Astrocyte (in vitro differentiated cells and primary cell): Measurements from ENCODE around the gene EPC2. TPM values are rescaled to one million over a fixed set of nuclear protein-coding genes. Genes with fewer than 3 reads are reported as not detected.

Experiments
- DNase-seq: peaks from one replicate; pipeline ENCODE4 v3.0.0-alpha.2; 2010; ENCODE audit warnings: low read depth
- FAIRE-seq: peaks from 2 replicates; lab custom pipeline; 2011; peaks lifted over from hg19 to GRCh38; lab: Jason Lieb, UNC
- H2AFZ ChIP-seq: 2 replicates; pipeline ENCODE4 v1.6.0; 2012; ENCODE audit warnings: low read depth, low read length, inconsistent platforms
- H3K27ac ChIP-seq: 2 replicates; pipeline ENCODE4 v1.5.1; 2011; ENCODE audit warnings: low read depth, low read length, inconsistent platforms
- H3K27me3 ChIP-seq: 2 replicates; pipeline ENCODE4 v1.6.0; 2011; ENCODE audit warnings: low read length, inconsistent platforms; ENCODE audit not compliant: insufficient read depth
- H3K36me3 ChIP-seq: 2 replicates; pipeline ENCODE4 v1.5.1; 2011; ENCODE audit warnings: low read length, inconsistent platforms; ENCODE audit not compliant: insufficient read depth
- H3K4me1 ChIP-seq: 2 replicates; pipeline ENCODE4 v1.5.1; 2011; ENCODE audit warnings: low read length, inconsistent platforms; ENCODE audit not compliant: insufficient read depth
- H3K4me2 ChIP-seq: 2 replicates; pipeline ENCODE4 v1.6.0; 2012; ENCODE audit warnings: low read length, inconsistent platforms
- H3K4me3 ChIP-seq: 2 replicates; pipeline ENCODE4 v1.5.1; 2011; ENCODE audit warnings: low read depth, mild to moderate bottlenecking, low read length, inconsistent platforms; ENCODE audit not compliant: insufficient read depth
- H3K79me2 ChIP-seq: 2 replicates; pipeline ENCODE4 v1.6.0; 2012; ENCODE audit warnings: mild to moderate bottlenecking, low read length, inconsistent platforms; ENCODE audit not compliant: insufficient read depth
- H3K9ac ChIP-seq: 2 replicates; pipeline ENCODE4 v1.6.0; 2012; ENCODE audit warnings: mild to moderate bottlenecking, low read length, inconsistent platforms
- H3K9me3 ChIP-seq: 2 replicates; pipeline ENCODE4 v1.5.1; 2012; ENCODE audit warnings: low read depth, mild to moderate bottlenecking, low read length, inconsistent platforms; ENCODE audit not compliant: insufficient read depth
- H4K20me1 ChIP-seq: 2 replicates; pipeline ENCODE4 v1.6.0; 2012; ENCODE audit warnings: low read length, inconsistent platforms; ENCODE audit not compliant: insufficient read depth
- H3K27ac Mint-ChIP-seq: one replicate; pipeline ENCODE4 v1.8.0; 2021; ENCODE audit warnings: mild to moderate bottlenecking, mixed read lengths; ENCODE audit not compliant: unreplicated experiment
- H3K27me3 Mint-ChIP-seq: one replicate; pipeline ENCODE4 v1.8.0; 2021; ENCODE audit warnings: low read depth, mixed read lengths; ENCODE audit not compliant: unreplicated experiment
- H3K36me3 Mint-ChIP-seq: one replicate; pipeline ENCODE4 v1.8.0; 2021; ENCODE audit warnings: low read depth, mixed read lengths; ENCODE audit not compliant: unreplicated experiment
- H3K4me1 Mint-ChIP-seq: one replicate; pipeline ENCODE4 v1.8.0; 2021; ENCODE audit warnings: low read depth, mixed read lengths; ENCODE audit not compliant: unreplicated experiment
- H3K4me3 Mint-ChIP-seq: one replicate; pipeline ENCODE4 v1.8.0; 2021; ENCODE audit warnings: mild to moderate bottlenecking, moderate library complexity, mixed read lengths; ENCODE audit not compliant: unreplicated experiment
- H3K9me3 Mint-ChIP-seq: one replicate; pipeline ENCODE4 v1.8.0; 2021; ENCODE audit warnings: mild to moderate bottlenecking, mixed read lengths; ENCODE audit not compliant: unreplicated experiment
- CTCF ChIP-seq: IDR thresholded peaks from 2 replicates; pipeline ENCODE4 v1.5.1; 2011; ENCODE audit warnings: low read depth, mild to moderate bottlenecking, inconsistent platforms, low read length, moderate library complexity; ENCODE audit not compliant: insufficient read depth
- EZH2 ChIP-seq: IDR thresholded peaks from 2 replicates; pipeline ENCODE4 v1.6.1; 2012; ENCODE audit warnings: mild to moderate bottlenecking, low read length, inconsistent platforms; ENCODE audit not compliant: insufficient read depth
- total RNA-seq: library from RNA; stranded (reverse); gene quantifications from 2 replicates; pipeline ENCODE4 v1.2.1, GENCODE V29; 2021

The EPC2 gene
- total RNA-seq, 1 donor from 2014 or later = 24.8 TPM

DNA sequence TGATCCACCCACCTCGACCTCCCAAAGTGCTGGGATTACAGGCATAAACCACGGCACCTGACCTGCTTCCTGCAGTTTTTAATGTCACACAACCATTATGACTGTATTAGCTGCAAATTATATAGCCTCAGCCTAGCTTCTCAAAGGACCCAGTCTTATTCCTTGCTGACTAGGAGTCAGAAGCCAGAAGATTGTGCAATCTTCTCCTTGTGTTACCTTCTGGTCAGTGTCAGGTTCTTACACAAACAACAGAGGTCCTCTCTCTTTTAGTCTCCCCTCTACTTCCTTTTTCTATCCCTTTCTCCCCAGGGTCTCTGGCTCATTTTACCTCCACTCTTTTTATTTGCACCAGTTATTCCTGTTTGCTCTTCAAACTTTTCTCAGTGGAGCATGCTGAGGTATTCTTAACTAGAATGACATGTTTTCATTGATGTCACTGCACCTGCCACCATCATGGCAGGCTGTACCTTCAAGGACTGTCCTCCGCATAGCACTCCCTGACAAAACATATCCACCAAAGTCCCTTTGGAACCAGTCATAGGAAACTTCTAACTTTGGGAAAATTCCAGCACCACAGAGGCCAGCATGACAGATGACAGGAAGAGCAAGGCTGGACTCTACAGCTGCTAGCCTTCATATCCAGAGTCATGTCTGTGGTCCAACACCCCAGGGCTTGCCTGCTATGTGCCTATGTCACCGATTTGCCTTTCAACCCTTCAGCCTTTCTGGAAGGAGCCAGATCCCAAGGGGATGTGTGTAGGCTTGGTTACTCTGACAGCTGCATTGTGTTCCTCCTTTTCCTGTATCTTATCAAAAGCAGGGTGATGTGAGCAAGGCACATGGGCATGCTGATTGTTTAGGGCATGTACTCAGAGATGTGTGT is 45.2 kb upstream of the EPC2 start:
- no peaks in the 10 kb centered on the region for H3K4me1 ChIP-seq
- no peaks in the 10 kb centered on the region for H3K27me3 ChIP-seq
- Mint-ChIP-seq H3K27me3 (no peaks in the 10 kb centered on the region), H3K9me3 (peaks cover 9% of the 10 kb centered on the region), H3K36me3 (no peaks in the 10 kb centered on the region), H3K4me3 (no peak overlapping the region), H3K27ac (no peak overlapping the region), H3K4me1 (no peaks in the 10 kb centered on the region)
- no peaks in the 10 kb centered on the region for H4K20me1 ChIP-seq
- peaks cover 2% of the 10 kb centered on the region for H3K9me3 ChIP-seq
- H2AFZ ChIP-seq = no peak overlapping the region
- no peaks in the 10 kb centered on the region for H3K36me3 ChIP-seq
- H3K9ac ChIP-seq = no peak overlapping the region
- no peak for TF ChIP-seq EZH2
- no peak for TF ChIP-seq CTCF
- FAIRE-seq (no peak), DNase-seq (no peak)
- H3K27ac ChIP-seq = no peak overlapping the region
- H3K4me2 ChIP-seq = no peak overlapping the region
- no peak overlapping the region for H3K4me3 ChIP-seq
- no peaks in the 10 kb centered on the region for H3K79me2 ChIP-seq

DNA sequence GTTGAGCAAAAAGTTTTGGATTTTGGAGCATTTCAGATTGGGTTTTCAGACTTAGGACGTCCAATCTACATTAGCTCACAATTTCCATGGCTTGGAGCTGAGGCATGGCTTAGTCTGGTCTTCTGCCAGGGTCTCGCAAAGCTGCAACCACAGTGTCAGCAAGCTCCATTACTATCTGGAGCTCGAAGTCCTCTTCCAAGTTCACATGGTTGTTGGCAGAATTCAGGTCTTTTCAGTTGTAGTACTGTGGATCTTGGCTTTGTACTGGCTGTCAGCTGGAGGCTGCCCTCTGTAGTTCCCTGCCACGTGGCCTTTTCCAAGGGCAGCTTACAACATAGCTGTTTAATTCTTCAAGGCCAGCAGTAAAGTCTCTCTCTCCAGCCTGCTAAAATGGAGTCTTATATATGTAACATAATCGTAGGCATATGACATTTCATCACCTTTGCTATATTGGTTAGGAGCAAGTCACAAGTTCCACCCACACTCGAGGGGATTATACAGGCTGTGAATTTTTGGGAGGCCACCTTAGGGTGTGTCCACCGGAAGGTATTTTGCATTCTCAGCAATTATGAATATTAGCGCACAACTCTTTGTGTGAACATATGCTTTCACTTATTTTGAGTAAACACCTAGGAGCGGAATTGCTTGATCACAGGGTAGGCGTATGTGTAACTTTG is 41.5 kb upstream of the EPC2 start:
- H3K4me3 ChIP-seq = no peak overlapping the region
- H3K27me3 Mint-ChIP-seq = no peaks in the 10 kb centered on the region
- no peak overlapping the region for H2AFZ ChIP-seq
- H3K36me3 ChIP-seq = no peaks in the 10 kb centered on the region
- DNase-seq (no peak), FAIRE-seq (no peak)
- peaks cover 9% of the 10 kb centered on the region for H3K9me3 Mint-ChIP-seq
- no peaks in the 10 kb centered on the region for H3K79me2 ChIP-seq
- TF ChIP-seq EZH2 = no peak
- TF ChIP-seq CTCF = no peak
- no peaks in the 10 kb centered on the region for H3K4me1 Mint-ChIP-seq
- H3K27ac Mint-ChIP-seq = no peak overlapping the region
- H3K36me3 Mint-ChIP-seq = no peaks in the 10 kb centered on the region
- no peaks in the 10 kb centered on the region for H3K4me1 ChIP-seq
- H3K27me3 ChIP-seq = no peaks in the 10 kb centered on the region
- peaks cover 2% of the 10 kb centered on the region for H3K9me3 ChIP-seq
- no peak overlapping the region for H3K9ac ChIP-seq
- no peak overlapping the region for H3K4me3 Mint-ChIP-seq
- H4K20me1 ChIP-seq = no peaks in the 10 kb centered on the region
- H3K27ac ChIP-seq = no peak overlapping the region
- H3K4me2 ChIP-seq = no peak overlapping the region

- no peaks in the 10 kb centered on the region for H3K79me2 ChIP-seq
- Mint-ChIP-seq H3K4me3 (no peak overlapping the region), H3K27me3 (no peaks in the 10 kb centered on the region), H3K27ac (no peak overlapping the region), H3K4me1 (no peaks in the 10 kb centered on the region), H3K36me3 (no peaks in the 10 kb centered on the region), H3K9me3 (peaks cover 9% of the 10 kb centered on the region)
- TF ChIP-seq EZH2 (no peak), CTCF (no peak)
- no peaks in the 10 kb centered on the region for H3K4me1 ChIP-seq
- no peak overlapping the region for H2AFZ ChIP-seq
- no peak overlapping the region for H3K4me2 ChIP-seq
- no peak overlapping the region for H3K27ac ChIP-seq
- FAIRE-seq (no peak), DNase-seq (no peak)
- H3K27me3 ChIP-seq = no peaks in the 10 kb centered on the region
- H3K9ac ChIP-seq = no peak overlapping the region
- H3K9me3 ChIP-seq = peaks cover 2% of the 10 kb centered on the region
- no peak overlapping the region for H3K4me3 ChIP-seq
- H3K36me3 ChIP-seq = no peaks in the 10 kb centered on the region
- H4K20me1 ChIP-seq = no peaks in the 10 kb centered on the region
Observed at GRCh38 chr2:148603562-148603920, 41.0 kb upstream of the EPC2 start.
